Stimulated activated CD8-positive, alpha-beta memory T cell treated with anti-CD3 and anti-CD28 coated beads, Interleukin-15, amount 100 ng/mL, for 24 hours (primary cell): ENCODE measurements around the gene ESX1.
"Not testable (repeated sequence)": the region's sequence is repeated elsewhere in the genome, so short reads cannot be mapped to it uniquely, and the experiment has no call there.

Experiments used
- DNase-seq: peaks from one replicate; pipeline ENCODE4 v3.0.0-alpha.2; 2020; ENCODE audit warnings: low read depth

ESX1 gene

GRCh38 chrX:104254442-104255115 is at the start of gene ESX1:
Gene ESX1, minus strand, starts transcription at chrX:104254933. Its CDS starts 84 bp downstream, at chrX:104254849.
- DNase-seq, result no peak

DNA sequence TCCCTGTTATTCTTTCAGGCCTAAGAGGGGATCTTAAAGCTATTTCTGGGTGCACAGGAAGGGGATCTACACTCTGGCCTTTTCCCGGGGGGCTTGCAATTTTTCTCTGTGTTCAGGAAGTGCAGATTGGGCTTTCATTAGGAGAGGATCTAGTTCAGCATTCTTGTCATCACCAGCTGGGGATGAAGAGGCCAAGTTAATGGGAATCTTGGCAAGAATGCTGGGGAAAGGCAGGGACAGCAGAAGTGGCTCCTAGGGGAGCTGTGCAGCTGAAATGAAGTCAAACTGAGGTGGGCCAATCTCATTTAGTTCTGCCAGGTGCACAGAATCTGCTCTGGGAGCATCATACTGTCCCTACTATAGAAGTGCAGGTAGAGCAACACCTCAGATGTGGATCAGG is 40.9 kb upstream of the ESX1 start:
- no peak for DNase-seq

DNA sequence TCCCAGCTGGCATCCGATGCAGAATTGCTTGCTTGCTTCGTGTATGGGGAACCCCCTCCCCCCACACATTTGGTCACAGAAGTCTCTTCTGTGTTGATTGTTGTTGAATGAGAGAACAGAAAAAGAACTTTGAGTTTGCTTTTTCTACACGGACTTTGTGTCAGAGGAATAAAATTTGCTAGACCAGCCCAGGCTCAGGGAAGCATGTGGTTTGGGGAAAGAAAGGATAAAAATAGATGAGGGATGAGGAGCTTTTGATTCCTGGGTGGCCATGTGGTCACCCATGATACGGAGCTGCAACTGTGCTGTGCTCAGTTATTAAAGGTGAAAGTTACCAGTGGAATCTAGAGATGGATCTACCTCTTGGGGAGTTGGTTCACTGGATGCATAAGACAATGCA is 34.2 kb upstream of the ESX1 start:
- DNase-seq, result no peak

DNA sequence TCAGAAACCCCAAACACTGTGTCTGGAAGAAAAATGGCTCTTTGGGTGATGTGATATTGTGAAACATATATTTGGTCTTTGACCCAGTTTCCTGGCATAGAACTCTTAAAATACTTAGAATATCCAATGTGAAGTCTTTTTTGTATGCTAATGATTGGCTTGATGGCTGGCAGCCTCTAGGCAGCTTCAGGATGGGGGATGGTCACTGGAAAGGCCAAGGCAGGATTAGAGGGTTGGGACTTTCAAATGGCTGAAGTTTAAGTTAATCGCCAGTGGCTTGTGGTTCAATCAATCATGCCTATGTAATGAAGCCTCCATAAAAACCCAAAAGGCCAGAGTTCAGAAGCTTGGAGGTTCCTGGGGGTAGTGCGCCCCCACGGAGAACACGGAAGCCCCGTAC is 33.5 kb upstream of the ESX1 start:
- DNase-seq, result no peak

DNA sequence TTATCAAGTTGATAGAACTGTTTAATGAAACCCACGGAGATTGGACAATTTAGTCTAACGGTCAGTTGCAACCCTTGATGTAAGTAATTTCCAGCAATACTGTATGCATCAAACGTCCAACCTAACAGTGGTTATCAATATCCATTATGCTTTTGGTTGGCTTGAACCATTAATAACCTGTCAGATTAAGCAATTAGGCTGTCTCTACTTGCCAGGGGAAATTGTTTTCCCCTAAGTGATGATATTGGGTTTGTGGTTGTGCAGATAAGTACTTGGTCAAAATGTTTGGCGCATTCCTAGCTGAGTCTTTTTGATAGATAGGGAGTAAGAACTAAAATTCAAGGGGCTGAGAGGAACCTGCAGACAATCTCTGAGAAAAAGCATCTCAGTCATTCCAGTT is 30.5 kb upstream of the ESX1 start:
- DNase-seq, result no peak

DNA sequence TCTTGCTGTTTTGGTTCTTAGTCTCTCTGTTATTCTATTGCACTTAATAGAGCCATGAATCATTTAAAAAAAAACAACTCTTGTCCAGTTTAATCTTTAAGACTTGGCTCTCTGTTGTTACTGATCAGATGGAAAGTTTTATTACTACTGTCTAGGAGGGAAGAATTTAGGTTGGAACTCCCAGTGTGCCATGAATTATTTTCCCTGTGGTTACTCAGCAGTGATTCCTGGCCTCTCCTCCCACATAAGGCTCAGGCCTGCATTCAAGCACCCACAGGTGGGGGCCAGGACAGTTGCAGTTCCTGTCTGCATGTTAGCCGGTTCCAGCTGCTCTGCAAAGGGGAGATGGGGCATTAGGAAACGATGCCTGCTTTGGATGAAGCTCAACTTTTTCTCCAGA is 29.8 kb upstream of the ESX1 start:
- no peak for DNase-seq

DNA sequence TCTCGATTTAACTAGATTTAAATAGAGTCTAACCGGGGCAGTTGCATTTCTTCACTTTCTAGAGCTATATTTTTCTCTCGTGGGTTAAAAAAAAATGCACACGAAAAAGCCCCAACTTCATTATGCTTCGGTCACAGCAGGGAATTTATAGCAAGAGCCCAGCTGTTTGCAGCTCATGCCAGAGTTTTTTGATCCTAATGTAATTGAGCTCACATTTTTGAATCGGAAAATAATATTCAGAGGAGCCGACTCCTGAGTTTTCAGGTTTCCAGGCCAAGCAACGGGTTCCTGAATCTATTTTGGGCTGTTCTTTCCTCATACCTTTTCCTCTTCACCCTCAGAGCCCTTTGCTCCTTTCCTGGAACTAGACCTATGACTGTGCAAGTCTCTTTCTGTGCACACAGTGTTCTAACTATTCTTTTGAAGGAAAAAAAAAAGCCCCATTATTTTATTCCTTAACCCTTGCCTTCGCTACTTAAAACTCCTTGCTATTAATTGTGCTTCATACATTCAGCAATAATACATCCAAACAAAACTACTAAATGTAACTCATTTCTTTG is 27.5 kb upstream of the ESX1 start:
- no peak for DNase-seq

DNA sequence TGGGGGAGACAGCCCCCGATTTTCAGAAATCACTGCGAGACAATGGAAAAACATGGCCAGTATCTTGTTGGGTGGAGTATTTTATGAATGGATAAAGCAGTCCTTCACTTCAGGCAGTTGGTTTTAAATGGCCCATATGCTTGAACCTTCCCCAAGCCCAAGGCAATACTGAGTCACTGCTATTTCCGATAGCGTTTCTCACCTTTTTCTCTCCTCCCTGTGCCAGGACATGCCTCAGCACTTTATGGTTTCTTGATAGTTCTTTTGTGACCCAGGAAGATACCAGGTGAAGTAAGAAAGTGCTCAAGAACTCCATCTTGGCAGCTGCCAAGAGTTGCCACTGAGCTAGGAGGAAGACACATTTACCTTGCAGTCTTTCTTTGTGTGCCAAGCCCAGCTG is 26.8 kb upstream of the ESX1 start:
- DNase-seq, result no peak

DNA sequence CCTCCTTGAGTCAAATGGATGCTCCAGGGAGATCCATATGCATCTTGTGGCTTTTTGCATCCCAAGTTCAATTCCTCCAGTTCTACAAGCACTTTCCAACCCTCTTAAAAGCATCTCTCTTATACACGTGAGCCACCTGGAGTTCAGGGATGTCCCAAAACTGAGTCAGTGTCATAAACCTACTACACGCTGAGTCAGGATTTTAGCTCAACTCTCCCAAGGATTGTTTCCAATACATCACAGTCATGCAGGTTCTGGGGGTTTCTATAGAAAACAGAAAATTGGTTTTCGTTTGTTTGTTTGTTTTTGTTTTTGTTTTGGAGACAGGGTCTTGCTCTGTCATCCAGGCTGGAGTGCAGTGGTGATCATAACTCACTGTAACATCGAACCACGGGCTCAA is 25.9 kb upstream of the ESX1 start:
- no peak for DNase-seq

DNA sequence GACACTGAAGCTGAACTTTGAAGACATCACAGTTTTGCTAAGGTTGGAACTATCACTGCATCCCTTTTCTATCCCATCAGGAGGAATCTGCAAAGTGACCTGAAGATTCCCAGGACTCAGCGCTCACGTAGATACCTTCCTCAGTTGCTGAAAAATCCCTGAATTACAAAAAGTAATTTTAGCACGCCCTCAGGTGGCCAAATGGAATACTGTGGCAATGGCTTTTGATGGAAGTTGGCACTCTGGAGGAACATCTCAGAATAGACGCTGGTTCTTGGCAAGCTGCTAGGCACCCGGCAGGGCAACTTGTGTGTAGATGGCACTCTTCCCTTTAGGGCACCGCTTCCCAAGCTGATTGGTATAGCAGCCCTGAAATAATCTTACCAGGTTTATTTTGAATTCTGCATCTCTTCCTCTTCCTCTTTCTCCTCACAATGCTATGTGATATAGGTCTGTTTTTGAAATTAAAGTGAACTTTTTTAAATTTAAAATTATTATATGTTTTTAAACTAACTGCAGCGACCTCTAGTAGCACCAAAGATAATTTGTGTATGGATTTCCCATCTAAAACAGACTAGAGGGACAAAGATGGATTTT is 16.3 kb upstream of the ESX1 start:
- no peak for DNase-seq

- no peak for DNase-seq
Observed at GRCh38 chrX:104270212-104270611, 15.5 kb upstream of the ESX1 start.

DNA sequence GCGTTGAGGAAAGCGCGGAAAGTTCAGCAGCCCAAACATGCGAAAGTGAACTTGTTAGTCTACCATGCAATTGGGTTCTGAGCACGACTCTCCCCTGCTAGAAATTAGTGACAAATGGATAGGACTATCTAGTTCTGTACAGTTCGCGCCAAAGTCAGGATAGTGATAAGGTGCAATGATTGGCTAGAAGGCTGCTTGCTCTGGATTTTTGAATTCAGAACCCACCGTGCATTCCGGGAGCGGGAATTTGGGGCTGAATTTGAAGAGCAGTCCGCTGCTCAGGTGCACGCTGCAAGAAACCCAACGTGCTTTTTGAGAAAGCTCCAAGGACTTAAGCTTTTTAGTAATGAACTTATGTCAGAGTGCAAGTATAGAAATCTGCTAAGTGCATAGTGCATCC is 732 bp upstream of the ESX1 start:
- DNase-seq, result no peak

GRCh38 chrX:104253567-104254441 is 929 bp downstream of the ESX1 start:
- DNase-seq, result no peak

DNA sequence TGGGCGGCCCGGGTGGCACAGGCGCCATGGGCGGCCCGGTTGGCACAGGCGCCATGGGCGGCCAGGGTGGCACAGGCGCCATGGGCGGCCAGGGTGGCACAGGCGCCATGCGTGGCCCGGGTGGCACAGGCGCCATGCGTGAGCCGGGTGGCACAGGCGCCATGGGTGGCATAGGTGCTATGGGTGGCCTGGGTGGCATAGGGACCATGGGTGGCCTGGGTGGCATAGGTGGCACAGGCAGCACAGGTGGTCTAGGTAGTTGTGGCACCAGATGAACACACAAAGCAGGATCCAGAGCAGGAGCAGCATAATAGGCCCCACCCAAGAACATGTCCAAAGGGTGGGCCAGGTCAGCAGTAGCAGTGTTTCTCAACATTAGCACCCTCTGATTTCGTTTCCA is 4.3 kb downstream of the ESX1 start:
- no peak for DNase-seq

DNA sequence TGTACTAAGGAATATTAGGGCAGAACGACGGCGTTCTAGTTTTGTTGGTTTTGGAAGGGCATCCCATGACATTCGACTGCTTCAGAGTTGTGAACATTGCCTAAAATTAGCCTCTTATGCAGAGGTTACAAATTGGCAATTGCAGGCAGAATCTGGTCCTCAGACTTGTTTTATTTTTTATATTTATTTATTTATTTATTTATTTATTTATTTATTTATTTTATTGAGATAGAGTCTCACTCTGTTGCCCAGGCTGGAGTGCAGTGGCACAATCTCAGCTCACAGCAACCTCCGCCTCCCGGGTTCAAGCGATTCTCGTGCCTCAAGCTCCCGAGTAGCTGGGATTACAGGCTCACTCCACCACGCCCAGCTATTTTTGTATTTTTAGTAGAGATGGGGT is 24.7 kb downstream of the ESX1 start:
- DNase-seq, result not testable (repeated sequence)

GRCh38 chrX:104211187-104211586 is 43.5 kb downstream of the ESX1 start:
- no peak for DNase-seq

GRCh38 chrX:104205548-104205947 is 49.2 kb downstream of the ESX1 start:
- no peak for DNase-seq
